Upper lobe of left lung (tissue), 4 donors: ENCODE results near the gene CAPN2.

Source experiments
- POLR2A ChIP-seq, 4 donors: fragments of 450-650 bp; IDR thresholded peaks; one replicate each; pipeline ENCODE4 v1.5.1; 2016 to 2017; ENCODE audit warnings: antibody characterized with exemption in 4 of 4, mild to moderate bottlenecking in 2 of 4
- TF ChIP-seq, protein P1 (sequence below), 6 experiments: fragments of 450-650 bp in 4 of 6; fragments of 200-600 bp in 2 of 6; sonication (generic) in 2 of 6; IDR thresholded peaks; one replicate each; pipeline ENCODE4 v1.5.1; 2016 to 2019; ENCODE audit warnings: antibody characterized with exemption in 6 of 6

DNA sequence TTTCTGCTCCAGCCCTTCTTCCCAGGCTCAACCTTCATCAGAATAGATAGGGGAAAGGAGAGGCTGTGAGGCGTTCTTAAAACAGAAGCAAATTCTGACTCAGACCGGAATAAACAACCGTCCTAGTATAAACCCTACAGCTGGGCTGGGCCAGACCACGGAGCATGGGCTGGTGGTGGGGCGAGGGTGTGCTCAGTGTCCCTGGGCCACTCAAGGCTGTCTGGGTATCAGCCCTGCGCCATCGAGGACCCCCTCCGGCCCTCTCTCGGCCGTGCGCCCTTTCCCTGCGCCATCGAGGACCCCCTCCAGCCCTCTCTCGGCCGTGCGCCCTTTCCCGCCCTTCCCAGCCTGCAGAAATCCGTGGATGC lies 36.0 kb downstream of the CAPN2 start:
- TF ChIP-seq, protein P1, sequence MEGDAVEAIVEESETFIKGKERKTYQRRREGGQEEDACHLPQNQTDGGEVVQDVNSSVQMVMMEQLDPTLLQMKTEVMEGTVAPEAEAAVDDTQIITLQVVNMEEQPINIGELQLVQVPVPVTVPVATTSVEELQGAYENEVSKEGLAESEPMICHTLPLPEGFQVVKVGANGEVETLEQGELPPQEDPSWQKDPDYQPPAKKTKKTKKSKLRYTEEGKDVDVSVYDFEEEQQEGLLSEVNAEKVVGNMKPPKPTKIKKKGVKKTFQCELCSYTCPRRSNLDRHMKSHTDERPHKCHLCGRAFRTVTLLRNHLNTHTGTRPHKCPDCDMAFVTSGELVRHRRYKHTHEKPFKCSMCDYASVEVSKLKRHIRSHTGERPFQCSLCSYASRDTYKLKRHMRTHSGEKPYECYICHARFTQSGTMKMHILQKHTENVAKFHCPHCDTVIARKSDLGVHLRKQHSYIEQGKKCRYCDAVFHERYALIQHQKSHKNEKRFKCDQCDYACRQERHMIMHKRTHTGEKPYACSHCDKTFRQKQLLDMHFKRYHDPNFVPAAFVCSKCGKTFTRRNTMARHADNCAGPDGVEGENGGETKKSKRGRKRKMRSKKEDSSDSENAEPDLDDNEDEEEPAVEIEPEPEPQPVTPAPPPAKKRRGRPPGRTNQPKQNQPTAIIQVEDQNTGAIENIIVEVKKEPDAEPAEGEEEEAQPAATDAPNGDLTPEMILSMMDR (IDR thresholded peaks at IDR 0.05), result no peak
- no peak for TF ChIP-seq POLR2A (IDR thresholded peaks at IDR 0.05)
